Measurements from ENCODE around the gene CDC26.

DNA sequence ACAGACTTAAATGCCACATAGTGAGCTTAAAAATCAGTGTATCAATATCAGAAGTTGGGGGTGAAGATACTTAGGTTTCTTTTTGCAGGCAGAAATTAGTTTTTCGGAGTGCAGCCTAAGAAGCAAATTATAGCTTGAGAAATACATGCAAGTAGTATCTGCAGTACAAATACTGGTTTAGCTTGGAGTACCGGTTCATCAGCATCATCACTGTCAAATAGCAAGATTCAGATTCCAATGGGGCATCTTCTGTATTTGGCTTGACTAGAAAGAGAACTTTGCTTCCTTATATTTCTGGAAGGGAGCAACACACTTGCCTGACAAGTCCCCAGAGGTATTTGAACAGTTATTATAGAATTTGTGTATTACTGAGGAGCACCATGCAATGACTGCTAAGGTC is 34.2 kb downstream of the CDC26 start:
- TF ChIP-seq CTCF (IDR thresholded peaks at IDR 0.05) (no peak), POLR2A (IDR thresholded peaks at IDR 0.05) (no peak)

Measured in adrenal gland (tissue), 5 donors.